Stimulated activated CD4-positive, alpha-beta T cell treated with anti-CD3 and anti-CD28 coated beads, Interleukin-4, amount 100 ng/mL, for 24 hours (primary cell): ENCODE measurements around the gene TCEA2.

Experiments used
- DNase-seq: peaks from one replicate; pipeline ENCODE4 v3.0.0-alpha.2; 2020

TCEA2 gene

GRCh38 chr20:64049878-64050260 is 13.1 kb upstream of the TCEA2 start:
- DNase-seq, result no peak

- no peak for DNase-seq
These were observed 12.6 kb upstream of the TCEA2 start for GRCh38 chr20:64050261-64051032.

- DNase-seq, result no peak
These were observed 12.0 kb upstream of the TCEA2 start for GRCh38 chr20:64051033-64051452.

- DNase-seq, result no peak
These were observed 11.3 kb upstream of the TCEA2 start for GRCh38 chr20:64051561-64052325.

GRCh38 chr20:64052326-64052722 is 10.7 kb upstream of the TCEA2 start:
- DNase-seq, result no peak

GRCh38 chr20:64052987-64053840 is 9.8 kb upstream of the TCEA2 start:
- DNase-seq, result no peak

- no peak for DNase-seq
These were observed 8.9 kb upstream of the TCEA2 start for GRCh38 chr20:64053841-64054661.

- DNase-seq, result no peak
These were observed 7.6 kb upstream of the TCEA2 start for GRCh38 chr20:64055396-64055892.

- DNase-seq, result no peak
These were observed 6.9 kb upstream of the TCEA2 start for GRCh38 chr20:64055893-64056638.

- DNase-seq, result no peak
These were observed 6.4 kb upstream of the TCEA2 start for GRCh38 chr20:64056639-64056888.

- DNase-seq, result no peak
These were observed 5.9 kb upstream of the TCEA2 start for GRCh38 chr20:64056889-64057627.

GRCh38 chr20:64057628-64058498 is 5.1 kb upstream of the TCEA2 start:
- DNase-seq, result peak; percentile 86

GRCh38 chr20:64058536-64058935 is 4.5 kb upstream of the TCEA2 start:
- no peak for DNase-seq

GRCh38 chr20:64062276-64062595 is 762 bp upstream of the TCEA2 start:
- DNase-seq, result no peak

- DNase-seq, result peak; percentile 52
These were observed 569 bp downstream of the TCEA2 start for GRCh38 chr20:64063389-64064144.

- DNase-seq, result no peak
These were observed 1.2 kb downstream of the TCEA2 start for GRCh38 chr20:64064145-64064698.

- DNase-seq, result no peak
These were observed 2.3 kb downstream of the TCEA2 start for GRCh38 chr20:64065062-64065973.

- peak; percentile 42 for DNase-seq
These were observed 3.0 kb downstream of the TCEA2 start for GRCh38 chr20:64065974-64066343.
